ENCODE results near the gene AK8. TPM values are rescaled to one million over a fixed set of nuclear protein-coding genes. Genes with fewer than 3 reads are reported as not detected.

AK8 gene
- total and polyA plus RNA-seq, 2 of the 4 experiments (the other 2 are of a cell fraction), result under 0.01 to 0.09 TPM

GRCh38 chr9:132728071-132728470, 150.0 kb downstream of the AK8 start:
- H2BK5ac ChIP-seq (ENCODE audit: low read depth, low read length, poor library complexity, severe bottlenecking), result no peak overlapping the region
- H2AFZ ChIP-seq (replicated peaks; ENCODE audit: low read length, poor library complexity), result no peak overlapping the region
- ChIA-PET POLR2A (ENCODE audit: unreplicated experiment) (no interaction called here), CTCF (no interaction called here)
- no peaks in the 10 kb centered on the region for H3K79me1 ChIP-seq (ENCODE audit: low read depth in 1 of 2, low read length in 2 of 2)
- no TSS peak for BruUV-seq (replicated peaks)
- H3K4me1 ChIP-seq (ENCODE audit: control insufficient read depth, insufficient read depth, low read length), result no peaks in the 10 kb centered on the region
- in situ Hi-C loops (cut with MboI; ENCODE audit: low sequenced_read_pairs), result no loop called here
- H4K5ac ChIP-seq (ENCODE audit: low read depth, low read length), result no peak overlapping the region
- ATAC-seq (ENCODE audit: low read depth), result no peak
- H3K4ac ChIP-seq (ENCODE audit: low read depth, low read length), result no peak overlapping the region
- no peak overlapping the region for H3K4me3 ChIP-seq (ENCODE audit: insufficient read depth, low read depth, low read length)
- H3K27ac ChIP-seq (ENCODE audit: insufficient read depth, low read length), result no peak overlapping the region
- H3K14ac ChIP-seq (replicated peaks; ENCODE audit: low read depth, low read length), result no peak overlapping the region
- 0% methylated on average over 1 of the region's 5 CpGs; no CpG with 5 or more reads in 1 of the 2 experiments for WGBS, 2 experiments (ENCODE audit: extremely low coverage in 2 of 2, insufficient read length in 1 of 2)
- H3K9me1 ChIP-seq (ENCODE audit: insufficient read depth, low read length), result no peaks in the 10 kb centered on the region
- H2BK15ac ChIP-seq (ENCODE audit: low read depth, low read length), result no peak overlapping the region
- no peak overlapping the region for H3K56ac ChIP-seq (ENCODE audit: extremely low read depth, insufficient read depth, low read length)
- H3K4me2 ChIP-seq (ENCODE audit: low read depth, low read length), result no peak overlapping the region
- H3K18ac ChIP-seq (ENCODE audit: low read depth, low read length), result no peak overlapping the region
- no peak for DNase-seq
- dilution Hi-C loops (cut with HindIII; ENCODE audit: low sequenced_read_pairs, unreplicated experiment), result no loop called here
- no peaks in the 10 kb centered on the region for H3K9me3 ChIP-seq (ENCODE audit: control insufficient read depth, insufficient read depth, low read length)
- H3K27me3 ChIP-seq (ENCODE audit: control insufficient read depth, insufficient read depth, low read length), result peaks cover 38% of the 10 kb centered on the region
- no peak overlapping the region for H2BK20ac ChIP-seq (ENCODE audit: low read depth, low read length)
- intact Hi-C loops (cut with micrococcal nuclease), result no loop called here
- H2BK120ac ChIP-seq (ENCODE audit: low read depth, low read length), result no peak overlapping the region
- no peak overlapping the region for H4K91ac ChIP-seq (ENCODE audit: insufficient read depth, low read depth, low read length)
- H4K20me1 ChIP-seq (ENCODE audit: insufficient read depth, low read length), result no peaks in the 10 kb centered on the region
- TF ChIP-seq, protein P1, sequence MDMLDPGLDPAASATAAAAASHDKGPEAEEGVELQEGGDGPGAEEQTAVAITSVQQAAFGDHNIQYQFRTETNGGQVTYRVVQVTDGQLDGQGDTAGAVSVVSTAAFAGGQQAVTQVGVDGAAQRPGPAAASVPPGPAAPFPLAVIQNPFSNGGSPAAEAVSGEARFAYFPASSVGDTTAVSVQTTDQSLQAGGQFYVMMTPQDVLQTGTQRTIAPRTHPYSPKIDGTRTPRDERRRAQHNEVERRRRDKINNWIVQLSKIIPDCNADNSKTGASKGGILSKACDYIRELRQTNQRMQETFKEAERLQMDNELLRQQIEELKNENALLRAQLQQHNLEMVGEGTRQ (IDR thresholded peaks at IDR 0.05; ENCODE audit: low read depth, low read length), result no peak
- TF ChIP-seq RAD21 (IDR thresholded peaks at IDR 0.05; ENCODE audit: low read length), result no peak
- TF ChIP-seq POLR2A (IDR thresholded peaks at IDR 0.05; ENCODE audit: low read depth, low read length), result no peak
- TF ChIP-seq, protein P2, sequence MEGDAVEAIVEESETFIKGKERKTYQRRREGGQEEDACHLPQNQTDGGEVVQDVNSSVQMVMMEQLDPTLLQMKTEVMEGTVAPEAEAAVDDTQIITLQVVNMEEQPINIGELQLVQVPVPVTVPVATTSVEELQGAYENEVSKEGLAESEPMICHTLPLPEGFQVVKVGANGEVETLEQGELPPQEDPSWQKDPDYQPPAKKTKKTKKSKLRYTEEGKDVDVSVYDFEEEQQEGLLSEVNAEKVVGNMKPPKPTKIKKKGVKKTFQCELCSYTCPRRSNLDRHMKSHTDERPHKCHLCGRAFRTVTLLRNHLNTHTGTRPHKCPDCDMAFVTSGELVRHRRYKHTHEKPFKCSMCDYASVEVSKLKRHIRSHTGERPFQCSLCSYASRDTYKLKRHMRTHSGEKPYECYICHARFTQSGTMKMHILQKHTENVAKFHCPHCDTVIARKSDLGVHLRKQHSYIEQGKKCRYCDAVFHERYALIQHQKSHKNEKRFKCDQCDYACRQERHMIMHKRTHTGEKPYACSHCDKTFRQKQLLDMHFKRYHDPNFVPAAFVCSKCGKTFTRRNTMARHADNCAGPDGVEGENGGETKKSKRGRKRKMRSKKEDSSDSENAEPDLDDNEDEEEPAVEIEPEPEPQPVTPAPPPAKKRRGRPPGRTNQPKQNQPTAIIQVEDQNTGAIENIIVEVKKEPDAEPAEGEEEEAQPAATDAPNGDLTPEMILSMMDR (conservative IDR thresholded peaks at IDR 0.05; ENCODE audit: low read depth, low read length), result no peak
- TF ChIP-seq CEBPB (IDR thresholded peaks at IDR 0.05; ENCODE audit: low read depth, low read length), result no peak
- TF ChIP-seq RFX5 (IDR thresholded peaks at IDR 0.05; ENCODE audit: low read depth, low read length), result no peak
- TF ChIP-seq FOS (IDR thresholded peaks at IDR 0.05; ENCODE audit: low read depth, low read length), result no peak
- TF ChIP-seq SMC3 (IDR thresholded peaks at IDR 0.05; ENCODE audit: low read depth, low read length), result no peak
- TF ChIP-seq MAZ (IDR thresholded peaks at IDR 0.05; ENCODE audit: borderline replicate concordance, low read depth, low read length), result no peak
- no peak overlapping the region for H3K9ac ChIP-seq (ENCODE audit: low read depth, low read length)
- no peak overlapping the region for H4K8ac ChIP-seq (ENCODE audit: low read depth in 2 of 2, low read length in 2 of 2)
- H2AK9ac ChIP-seq (replicated peaks; ENCODE audit: low read depth, low read length, poor library complexity), result no peak overlapping the region
- H3K36me3 ChIP-seq (ENCODE audit: control insufficient read depth, insufficient read depth, low read length), result no peaks in the 10 kb centered on the region
- no peak overlapping the region for H3K23ac ChIP-seq (ENCODE audit: low read depth, low read length)
- H2AK5ac ChIP-seq (ENCODE audit: low read depth, low read length), result no peak overlapping the region

Data from IMR-90 (cell line).